ENCODE data around the gene BID.

DNA sequence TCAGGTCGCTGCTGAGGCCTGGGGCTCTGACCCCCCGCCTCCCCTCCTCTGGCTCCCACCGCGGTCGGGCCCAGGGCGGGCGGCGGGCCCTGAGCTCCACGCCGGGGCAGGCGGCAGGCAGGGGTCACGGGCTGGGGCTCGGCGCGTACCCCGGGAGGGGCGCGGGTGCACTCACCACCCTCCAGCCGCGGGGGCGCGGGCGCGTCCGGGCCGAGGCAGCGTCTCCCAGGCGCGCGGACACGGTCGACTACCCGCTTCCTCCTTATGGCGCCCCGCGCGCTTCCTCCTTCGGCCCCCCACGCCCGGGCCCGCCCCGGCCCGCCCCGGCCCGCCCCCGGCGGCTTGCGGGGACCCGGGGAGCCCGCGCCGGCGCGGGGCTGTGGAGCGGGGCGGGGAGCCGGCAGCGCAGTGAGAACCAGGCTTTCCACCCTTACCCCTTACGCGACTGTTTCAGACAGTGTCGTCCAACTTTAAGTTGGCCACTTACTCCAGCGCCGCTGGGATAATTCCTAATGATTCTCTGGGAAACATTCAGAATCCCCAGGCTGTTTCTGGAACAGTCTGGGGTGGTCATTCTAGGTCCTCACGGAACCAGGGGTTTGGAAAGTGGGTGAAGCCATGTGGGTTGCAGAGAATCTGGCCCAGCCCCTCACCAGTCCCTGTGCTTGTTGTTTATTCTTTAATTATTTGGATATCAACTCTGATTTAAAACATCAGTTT lies at the start of gene BID:
- no peak for TF ChIP-seq POLR2A (IDR thresholded peaks at IDR 0.05)
- TF ChIP-seq, protein P1, sequence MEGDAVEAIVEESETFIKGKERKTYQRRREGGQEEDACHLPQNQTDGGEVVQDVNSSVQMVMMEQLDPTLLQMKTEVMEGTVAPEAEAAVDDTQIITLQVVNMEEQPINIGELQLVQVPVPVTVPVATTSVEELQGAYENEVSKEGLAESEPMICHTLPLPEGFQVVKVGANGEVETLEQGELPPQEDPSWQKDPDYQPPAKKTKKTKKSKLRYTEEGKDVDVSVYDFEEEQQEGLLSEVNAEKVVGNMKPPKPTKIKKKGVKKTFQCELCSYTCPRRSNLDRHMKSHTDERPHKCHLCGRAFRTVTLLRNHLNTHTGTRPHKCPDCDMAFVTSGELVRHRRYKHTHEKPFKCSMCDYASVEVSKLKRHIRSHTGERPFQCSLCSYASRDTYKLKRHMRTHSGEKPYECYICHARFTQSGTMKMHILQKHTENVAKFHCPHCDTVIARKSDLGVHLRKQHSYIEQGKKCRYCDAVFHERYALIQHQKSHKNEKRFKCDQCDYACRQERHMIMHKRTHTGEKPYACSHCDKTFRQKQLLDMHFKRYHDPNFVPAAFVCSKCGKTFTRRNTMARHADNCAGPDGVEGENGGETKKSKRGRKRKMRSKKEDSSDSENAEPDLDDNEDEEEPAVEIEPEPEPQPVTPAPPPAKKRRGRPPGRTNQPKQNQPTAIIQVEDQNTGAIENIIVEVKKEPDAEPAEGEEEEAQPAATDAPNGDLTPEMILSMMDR (IDR thresholded peaks at IDR 0.05), result no peak
